Tibial nerve (tissue), 4 donors: ENCODE data around the gene GTF2A1. TPM values are rescaled to one million over a fixed set of nuclear protein-coding genes. Genes with fewer than 3 reads are reported as not detected.

Source experiments
- DNase-seq, 2 donors: peaks; one replicate each; pipeline ENCODE4 v3.0.0-alpha.2; 2019; ENCODE audit warnings: low spot score in 2 of 2
- H3K27ac ChIP-seq, 4 donors: fragments of 200-600 bp; sonication (generic) in 3 of 4; one replicate each; pipeline ENCODE4 v1.5.1; 2017 to 2019; ENCODE audit warnings: mild to moderate bottlenecking in 1 of 4
- H3K27me3 ChIP-seq, 2 donors: fragments of 200-600 bp; sonication (generic) in 1 of 2; one replicate each; pipeline versions ENCODE4 v1.5.1 to v1.6.0; 2017 to 2019
- H3K36me3 ChIP-seq, 3 donors: fragments of 200-600 bp; sonication (generic); one replicate each; pipeline ENCODE4 v1.5.1; 2018 to 2019
- H3K4me1 ChIP-seq, 4 donors: fragments of 200-600 bp; sonication (generic) in 3 of 4; one replicate each; pipeline ENCODE4 v1.5.1; 2017 to 2019
- H3K4me3 ChIP-seq, 4 donors: fragments of 200-600 bp; sonication (generic) in 3 of 4; one replicate each; pipeline ENCODE4 v1.5.1; 2017 to 2019; ENCODE audit warnings: mild to moderate bottlenecking in 1 of 4, moderate library complexity in 1 of 4
- H3K9me3 ChIP-seq, 4 donors: fragments of 200-600 bp; sonication (generic) in 3 of 4; one replicate each; pipeline ENCODE4 v1.5.1; 2017 to 2019
- CTCF ChIP-seq, 5 experiments: fragments of 200-600 bp in 3 of 5; fragments of 450-650 bp in 2 of 5; sonication (generic) in 3 of 5; IDR thresholded peaks; one replicate each; pipeline ENCODE4 v1.5.1; 2016 to 2019; ENCODE audit warnings: antibody characterized with exemption in 5 of 5, mild to moderate bottlenecking in 3 of 5, moderate library complexity in 2 of 5
- EP300 ChIP-seq, 2 donors: sonication (generic); formaldehyde crosslinking; IDR thresholded peaks; one replicate each; pipeline ENCODE4 v1.6.1; 2017; ENCODE audit warnings: antibody characterized with exemption in 2 of 2, mild to moderate bottlenecking in 1 of 2
- POLR2A ChIP-seq, 2 donors: fragments of 450-650 bp; IDR thresholded peaks; one replicate each; pipeline ENCODE4 v1.6.1; 2017; ENCODE audit warnings: antibody characterized with exemption in 2 of 2, mild to moderate bottlenecking in 2 of 2, moderate library complexity in 2 of 2
- WGBS, 2 donors: methylation state at CpG; one replicate each; pipeline ENCODE4 v1.1.5; 2018; 5-methylcytosine and 5-hydroxymethylcytosine counted together
- total RNA-seq, 4 donors: library from RNA; depleted of rRNA; stranded (reverse); fragments of >200 nt; gene quantifications; one replicate each; pipeline ENCODE4 v1.1.0, GENCODE V29; 2016

Gene GTF2A1
- total RNA-seq, 4 donors from 2014 or later = 20.7 to 27.3 (median 26.2) TPM

GRCh38 chr14:81199084-81199483 is 21.7 kb downstream of the GTF2A1 start:
- DNase-seq = no peak
- Histone ChIP-seq H3K4me3 (no peak overlapping the region), H3K9me3 (no peaks in the 10 kb centered on the region), H3K36me3 (peaks cover 0 to 80% (median 0%) of the 10 kb centered on the region in 3 donors), H3K27ac (no peak overlapping the region), H3K27me3 (no peaks in the 10 kb centered on the region), H3K4me1 (no peaks in the 10 kb centered on the region)
- WGBS, 2 donors = 84 to 89% methylated on average over 3 of the region's 3 CpGs
- no peak for TF ChIP-seq CTCF (IDR thresholded peaks at IDR 0.05)
- TF ChIP-seq POLR2A (IDR thresholded peaks at IDR 0.05) = no peak
- TF ChIP-seq EP300 (IDR thresholded peaks at IDR 0.05) = no peak

- WGBS, 2 donors = 89 to 91% methylated on average over 2 of the region's 2 CpGs
- H3K27me3 ChIP-seq = no peaks in the 10 kb centered on the region
- H3K4me1 ChIP-seq = no peaks in the 10 kb centered on the region
- no peak overlapping the region for H3K27ac ChIP-seq
- H3K4me3 ChIP-seq = no peak overlapping the region
- TF ChIP-seq POLR2A (IDR thresholded peaks at IDR 0.05) = no peak
- TF ChIP-seq CTCF (IDR thresholded peaks at IDR 0.05) = no peak
- TF ChIP-seq EP300 (IDR thresholded peaks at IDR 0.05) = no peak
- H3K9me3 ChIP-seq = no peaks in the 10 kb centered on the region
- peaks cover 0 to 81% (median 0%) of the 10 kb centered on the region in 3 donors for H3K36me3 ChIP-seq
- DNase-seq = no peak
These were observed 22.1 kb downstream of the GTF2A1 start for GRCh38 chr14:81198651-81199050.

GRCh38 chr14:81193924-81194633 is 26.7 kb downstream of the GTF2A1 start:
- Histone ChIP-seq H3K27ac (no peak overlapping the region), H3K36me3 (peaks cover 0 to 75% (median 0%) of the 10 kb centered on the region in 3 donors)
- 86 to 88% methylated on average over 3 of the region's 3 CpGs for WGBS, 2 donors

GRCh38 chr14:81192594-81192993 is 28.2 kb downstream of the GTF2A1 start:
- Histone ChIP-seq H3K27ac (no peak overlapping the region), H3K4me1 (no peaks in the 10 kb centered on the region), H3K36me3 (peaks cover 0 to 80% (median 0%) of the 10 kb centered on the region in 3 donors), H3K27me3 (no peaks in the 10 kb centered on the region), H3K4me3 (no peak overlapping the region), H3K9me3 (no peaks in the 10 kb centered on the region)
- 91 to 94% methylated on average over 2 of the region's 2 CpGs for WGBS, 2 donors
- DNase-seq = no peak
- TF ChIP-seq EP300 (IDR thresholded peaks at IDR 0.05) (no peak), POLR2A (IDR thresholded peaks at IDR 0.05) (no peak), CTCF (IDR thresholded peaks at IDR 0.05) (no peak)

More at GRCh38 chr14:81193924-81194633, 26.7 kb downstream of the GTF2A1 start:
- Histone ChIP-seq H3K4me1 (no peaks in the 10 kb centered on the region), H3K9me3 (no peaks in the 10 kb centered on the region), H3K4me3 (no peak overlapping the region), H3K27me3 (no peaks in the 10 kb centered on the region)
- DNase-seq = no peak
- TF ChIP-seq POLR2A (IDR thresholded peaks at IDR 0.05) (no peak), CTCF (IDR thresholded peaks at IDR 0.05) (no peak), EP300 (IDR thresholded peaks at IDR 0.05) (no peak)

- TF ChIP-seq EP300 (IDR thresholded peaks at IDR 0.05) (no peak), POLR2A (IDR thresholded peaks at IDR 0.05) (no peak), CTCF (IDR thresholded peaks at IDR 0.05) (no peak)
- Histone ChIP-seq H3K4me3 (no peak overlapping the region), H3K9me3 (no peaks in the 10 kb centered on the region), H3K27me3 (no peaks in the 10 kb centered on the region), H3K4me1 (peaks cover 0 to 13% (median 1%) of the 10 kb centered on the region in 4 donors), H3K27ac (no peak overlapping the region), H3K36me3 (peaks cover 0 to 48% (median 0%) of the 10 kb centered on the region in 3 donors)
- 92 to 93% methylated on average over 5 of the region's 5 CpGs for WGBS, 2 donors
- DNase-seq = no peak
These were observed 32.8 kb downstream of the GTF2A1 start for GRCh38 chr14:81187832-81188522.
